Pancreas (tissue), 10 donors: ENCODE results near the gene GNGT1. TPM values are rescaled to one million over a fixed set of nuclear protein-coding genes. Genes with fewer than 3 reads are reported as not detected.

Experiments
- ATAC-seq, 4 donors: fragments of 200-7000 bp; cut with Tn5 transposase; one replicate each; pipeline versions ENCODE4 v1.8.0 to v1.9.1; 2020; ENCODE audit warnings: mild to moderate bottlenecking in 4 of 4, moderate library complexity in 4 of 4
- DNase-seq, 6 donors: peaks; one replicate each; pipeline ENCODE4 v3.0.0-alpha.2; 2020
- FAIRE-seq: peaks from 2 replicates; lab custom pipeline; 2012; peaks lifted over from hg19 to GRCh38; lab: Jason Lieb, UNC
- H3K27ac ChIP-seq, 4 donors: fragments of 200-600 bp; sonication (generic); 1 replicate in 3 of 4; 2 replicates in 1 of 4; pipeline versions ENCODE4 v1.5.0 to v1.8.0; 2020
- H3K27me3 ChIP-seq, 4 donors: fragments of 200-600 bp; one replicate each; pipeline ENCODE4 v1.8.0; 2021
- H3K36me3 ChIP-seq, 3 donors: fragments of 200-600 bp; sonication (generic) in 1 of 3; one replicate each; pipeline versions ENCODE4 v1.5.0 to v1.8.0; 2020 to 2021
- H3K4me1 ChIP-seq, 3 donors: fragments of 200-600 bp; one replicate each; pipeline ENCODE4 v1.8.0; 2021
- H3K4me3 ChIP-seq, 4 donors: fragments of 200-600 bp; sonication (generic) in 2 of 4; one replicate each; pipeline versions ENCODE4 v1.5.0 to v1.8.0; 2020 to 2021
- H3K9me3 ChIP-seq, 4 donors: fragments of 200-600 bp; one replicate each; pipeline ENCODE4 v1.8.0; 2021
- WGBS, 2 donors: extraction: QIAGEN DNeasy Blood & Tissue Kit; methylation state at CpG; one replicate each; pipeline ENCODE4 v1.1.7; 2013; 5-methylcytosine and 5-hydroxymethylcytosine counted together
- intact Hi-C, 3 donors: fragments of 100-400 bp; cut with DNase I; formaldehyde crosslinking; loops; one replicate each; pipeline versions ENCODE4 v1.11.1 to v1.14.2; 2022
- polyA plus RNA-seq, 2 donors: library from polyadenylated mRNA; stranded (reverse); fragments of 200-250 nt; gene quantifications; one replicate each; pipeline ENCODE4 v1.2.3, GENCODE V29; 2013
- total RNA-seq, 6 donors: library from RNA; stranded (reverse); fragmentation: NEBNext Ultra II Directional in 4 of 6; extraction: Animal tissue kit (Norgen Biotek cat#: 25700) in 4 of 6; gene quantifications; one replicate each; pipeline versions ENCODE4 v1.2.1 to v1.2.4, GENCODE V29; 2021 to 2023
- TF ChIP-seq, protein P1 (sequence below), 4 donors: fragments of 200-600 bp; sonication (generic) in 3 of 4; IDR thresholded peaks; one replicate each; pipeline versions ENCODE4 v1.5.0 to v1.8.0; 2021; ENCODE audit warnings: antibody characterized with exemption in 4 of 4
- donor health status: healthy with polysubstance abuse.
- donor health status: DM: no; HTN: no; CAD: no; lungs with moderate emphysema.
- donor health status: DM: no; HTN: no; CAD: no.
- donor health status: control.
- donor health status: control.
- donor health status: Bipolar disorder and iron deficiency.
- donor health status: DM: yes; HTN: yes; CAD: no.
- donor health status: DM: no; HTN: no; CAD: no.
- donor health status: DM: no; HTN: no; CAD: no.
- donor health status: DM: yes; HTN: yes; CAD: no.

The GNGT1 gene
- total and polyA plus RNA-seq, 8 donors, result not detected

DNA sequence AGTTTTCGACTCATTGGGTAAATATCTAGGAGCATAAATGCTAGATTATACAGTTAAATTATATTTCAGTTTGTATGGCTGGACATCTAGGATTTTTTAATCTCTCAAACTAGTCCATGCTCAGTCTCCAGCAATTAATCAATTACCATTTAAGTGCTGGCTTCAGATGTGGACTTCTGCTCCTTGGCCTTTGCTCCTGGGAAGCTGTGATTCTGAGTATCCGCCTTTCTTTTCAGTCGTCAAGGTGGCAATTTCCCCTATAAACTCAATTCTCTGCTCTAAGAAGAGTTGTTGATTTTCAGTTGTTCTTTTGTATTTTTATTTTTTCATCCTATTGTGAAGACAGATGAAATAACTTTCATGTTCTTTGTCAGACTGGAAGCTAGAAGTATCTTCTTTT lies 39.5 kb upstream of the GNGT1 start:
- TF ChIP-seq, protein P1, sequence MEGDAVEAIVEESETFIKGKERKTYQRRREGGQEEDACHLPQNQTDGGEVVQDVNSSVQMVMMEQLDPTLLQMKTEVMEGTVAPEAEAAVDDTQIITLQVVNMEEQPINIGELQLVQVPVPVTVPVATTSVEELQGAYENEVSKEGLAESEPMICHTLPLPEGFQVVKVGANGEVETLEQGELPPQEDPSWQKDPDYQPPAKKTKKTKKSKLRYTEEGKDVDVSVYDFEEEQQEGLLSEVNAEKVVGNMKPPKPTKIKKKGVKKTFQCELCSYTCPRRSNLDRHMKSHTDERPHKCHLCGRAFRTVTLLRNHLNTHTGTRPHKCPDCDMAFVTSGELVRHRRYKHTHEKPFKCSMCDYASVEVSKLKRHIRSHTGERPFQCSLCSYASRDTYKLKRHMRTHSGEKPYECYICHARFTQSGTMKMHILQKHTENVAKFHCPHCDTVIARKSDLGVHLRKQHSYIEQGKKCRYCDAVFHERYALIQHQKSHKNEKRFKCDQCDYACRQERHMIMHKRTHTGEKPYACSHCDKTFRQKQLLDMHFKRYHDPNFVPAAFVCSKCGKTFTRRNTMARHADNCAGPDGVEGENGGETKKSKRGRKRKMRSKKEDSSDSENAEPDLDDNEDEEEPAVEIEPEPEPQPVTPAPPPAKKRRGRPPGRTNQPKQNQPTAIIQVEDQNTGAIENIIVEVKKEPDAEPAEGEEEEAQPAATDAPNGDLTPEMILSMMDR (IDR thresholded peaks at IDR 0.05), result no peak
- FAIRE-seq, result no peak
- DNase-seq, result no peak
- H3K27me3 ChIP-seq, result no peaks in the 10 kb centered on the region
- intact Hi-C loops, result no loop called here
- no peaks in the 10 kb centered on the region for H3K36me3 ChIP-seq
- no peaks in the 10 kb centered on the region for H3K4me1 ChIP-seq
- H3K27ac ChIP-seq, result no peak overlapping the region
- no peaks in the 10 kb centered on the region for H3K9me3 ChIP-seq
- ATAC-seq, result no peak
- 61 to 67% methylated on average over 3 of the region's 3 CpGs for WGBS, 2 donors
- H3K4me3 ChIP-seq, result no peak overlapping the region

DNA sequence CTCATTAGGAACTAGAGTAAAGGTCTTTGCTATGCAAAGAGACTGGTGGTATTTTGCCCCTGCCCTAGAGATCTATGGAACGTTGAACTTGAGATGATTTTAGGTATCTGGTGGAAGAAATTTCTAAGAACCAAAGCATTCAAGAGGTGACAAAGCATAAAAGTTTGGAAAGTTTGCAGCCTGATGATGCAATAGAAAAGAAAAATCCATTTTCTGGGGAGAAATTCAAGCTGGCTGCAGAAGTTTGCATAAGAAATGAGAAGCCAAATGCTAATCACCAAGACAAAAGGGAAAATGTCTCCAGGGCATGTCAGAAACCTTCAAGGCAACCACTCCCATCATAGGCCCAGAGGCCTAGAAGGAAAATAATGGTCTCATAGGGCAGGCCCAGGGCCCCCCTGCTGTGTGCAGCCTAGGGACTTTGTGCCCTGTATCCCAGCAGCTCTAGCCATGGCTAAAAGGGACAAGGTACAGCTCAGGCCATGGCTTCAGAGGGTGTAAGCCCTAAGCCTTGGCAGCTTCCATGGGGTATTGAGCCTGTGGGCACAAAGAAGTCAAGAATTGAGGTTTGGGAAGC lies 32.3 kb upstream of the GNGT1 start:
- TF ChIP-seq, protein P1 (IDR thresholded peaks at IDR 0.05), result no peak
- FAIRE-seq (no peak), ATAC-seq (no peak)

DNA sequence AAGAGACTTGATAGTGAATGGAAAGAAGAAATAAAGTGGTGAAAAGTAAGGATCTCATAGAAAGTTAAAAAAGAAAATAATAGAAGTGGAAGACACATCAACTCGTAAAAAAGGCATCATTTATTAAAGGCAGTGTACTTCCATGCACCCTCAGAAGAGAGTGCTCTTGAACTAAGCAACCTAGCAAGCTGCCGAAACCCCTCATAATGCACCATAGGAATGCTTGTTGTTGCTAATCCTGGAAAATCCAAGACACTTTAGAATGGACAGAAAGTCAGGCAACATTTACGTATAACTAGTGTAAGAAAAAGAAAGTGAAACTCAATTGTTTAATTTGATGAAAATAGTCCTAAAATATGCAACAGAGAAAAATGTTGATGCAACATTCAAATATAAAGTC lies 28.6 kb upstream of the GNGT1 start:
- no peaks in the 10 kb centered on the region for H3K9me3 ChIP-seq
- H3K27ac ChIP-seq, result no peak overlapping the region
- intact Hi-C loops, result no loop called here
- 75 to 86% methylated on average over 3 of the region's 3 CpGs for WGBS, 2 donors
- TF ChIP-seq, protein P1 (IDR thresholded peaks at IDR 0.05), result no peak
- H3K4me1 ChIP-seq, result no peaks in the 10 kb centered on the region
- H3K27me3 ChIP-seq, result peaks cover 0 to 3% (median 0%) of the 10 kb centered on the region in 4 donors
- ATAC-seq (no peak), DNase-seq (no peak), FAIRE-seq (no peak)
- H3K4me3 ChIP-seq, result no peak overlapping the region
- H3K36me3 ChIP-seq, result no peaks in the 10 kb centered on the region

More for the DNA sequence above, 32.3 kb upstream of the GNGT1 start:
- Histone ChIP-seq H3K9me3 (no peaks in the 10 kb centered on the region), H3K4me3 (no peak overlapping the region), H3K36me3 (no peaks in the 10 kb centered on the region), H3K4me1 (no peaks in the 10 kb centered on the region), H3K27ac (no peak overlapping the region), H3K27me3 (peaks cover 0 to 3% (median 0%) of the 10 kb centered on the region in 4 donors)
- whole genome bisulfite sequencing, 2 donors, result 53 to 69% methylated on average over 1 of the region's 1 CpG
- DNase-seq, result no peak
- intact Hi-C loops, result no loop called here

DNA sequence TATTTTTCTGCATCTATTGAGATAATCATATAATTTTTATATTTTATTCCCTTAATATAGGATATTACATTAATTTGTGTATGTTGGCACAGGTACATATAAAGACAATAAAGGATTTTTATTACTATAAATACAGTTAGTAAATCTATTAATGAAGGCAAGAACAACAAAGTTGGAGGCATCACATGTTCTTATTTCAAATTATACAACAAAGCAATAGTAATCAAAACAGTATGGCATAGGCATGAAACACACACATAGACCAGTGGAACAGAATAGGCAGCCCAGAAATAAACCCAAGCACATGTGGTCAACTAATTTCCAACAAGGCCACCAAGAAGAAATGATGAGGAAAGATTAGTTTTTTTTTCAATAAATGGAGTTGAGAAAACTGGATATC lies 27.0 kb upstream of the GNGT1 start:
- H3K27ac ChIP-seq, result no peak overlapping the region
- TF ChIP-seq, protein P1 (IDR thresholded peaks at IDR 0.05), result no peak
- H3K27me3 ChIP-seq, result peaks cover 0 to 3% (median 0%) of the 10 kb centered on the region in 4 donors
- H3K4me3 ChIP-seq, result no peak overlapping the region
- FAIRE-seq (no peak), DNase-seq (no peak), ATAC-seq (no peak)
- intact Hi-C loops, result no loop called here
- no peaks in the 10 kb centered on the region for H3K4me1 ChIP-seq
- no peaks in the 10 kb centered on the region for H3K36me3 ChIP-seq
- H3K9me3 ChIP-seq, result no peaks in the 10 kb centered on the region

DNA sequence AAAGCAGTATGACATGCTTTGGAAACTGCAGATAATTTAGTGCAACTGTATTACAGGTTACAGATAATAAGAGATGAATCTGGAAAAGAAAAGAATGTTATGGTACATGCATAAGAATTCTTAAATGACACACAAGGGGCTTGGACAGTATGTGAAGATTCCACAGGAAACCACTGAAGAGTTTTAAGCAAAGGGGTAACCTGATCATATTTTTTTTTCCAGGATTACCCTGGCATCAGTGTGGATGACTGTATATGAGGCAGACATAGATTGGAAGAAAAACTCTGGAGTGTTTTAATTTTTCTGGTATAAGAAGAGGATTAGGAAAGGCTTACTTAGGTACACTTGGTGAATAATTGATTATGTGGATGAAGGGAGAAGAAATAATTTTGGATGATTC lies 23.9 kb upstream of the GNGT1 start:
- intact Hi-C loops, result no loop called here
- peaks cover 0 to 3% (median 0%) of the 10 kb centered on the region in 4 donors for H3K27me3 ChIP-seq
- no peak for ATAC-seq
- no peaks in the 10 kb centered on the region for H3K9me3 ChIP-seq
- no peak overlapping the region for H3K4me3 ChIP-seq
- no peaks in the 10 kb centered on the region for H3K4me1 ChIP-seq
- DNase-seq, result no peak
- no peak overlapping the region for H3K27ac ChIP-seq
- TF ChIP-seq, protein P1 (IDR thresholded peaks at IDR 0.05), result no peak
- H3K36me3 ChIP-seq, result no peaks in the 10 kb centered on the region
- no peak for FAIRE-seq
